ENCODE measurements around the gene BEAN1.

The BEAN1 gene

DNA sequence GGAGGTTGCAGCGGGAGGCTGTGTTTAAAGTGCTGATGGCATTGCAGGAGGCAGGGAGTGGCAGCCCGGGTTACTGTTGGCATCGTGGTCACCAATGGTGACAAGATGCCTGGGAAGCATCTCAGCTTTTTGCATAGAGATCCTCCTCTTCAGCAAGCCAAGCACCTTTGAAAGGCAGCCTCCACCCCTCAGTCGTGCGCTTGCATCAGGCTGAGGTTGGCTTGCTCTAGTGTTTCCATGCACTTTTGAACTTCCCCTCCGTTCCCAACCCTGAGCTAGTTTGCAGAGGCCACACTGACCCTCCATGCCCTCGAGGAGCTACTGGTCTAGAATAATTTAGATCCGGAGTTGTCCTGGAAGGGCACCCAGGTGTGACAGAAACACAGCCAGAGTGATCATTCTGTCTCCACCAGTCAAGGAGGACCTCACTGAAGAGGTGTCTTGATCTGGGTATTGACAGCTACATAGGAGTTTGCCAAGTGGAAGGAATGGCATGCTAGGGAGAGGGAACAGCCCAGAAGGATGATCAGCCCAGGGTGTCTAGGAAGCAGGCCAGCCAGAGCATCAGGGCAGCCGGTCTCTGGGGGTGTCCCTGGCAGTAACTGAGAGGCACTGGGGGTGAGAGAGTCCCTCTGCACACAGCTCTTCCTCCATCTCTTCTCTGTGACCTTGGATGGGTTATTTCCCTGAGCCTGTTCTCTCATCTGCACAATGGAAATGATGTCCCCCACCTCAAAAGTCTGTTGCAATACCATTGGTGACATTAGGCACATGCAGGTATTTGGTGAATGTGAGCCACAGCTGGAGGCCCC lies 7.7 kb downstream of the BEAN1 start:
- TF ChIP-seq, protein P1, sequence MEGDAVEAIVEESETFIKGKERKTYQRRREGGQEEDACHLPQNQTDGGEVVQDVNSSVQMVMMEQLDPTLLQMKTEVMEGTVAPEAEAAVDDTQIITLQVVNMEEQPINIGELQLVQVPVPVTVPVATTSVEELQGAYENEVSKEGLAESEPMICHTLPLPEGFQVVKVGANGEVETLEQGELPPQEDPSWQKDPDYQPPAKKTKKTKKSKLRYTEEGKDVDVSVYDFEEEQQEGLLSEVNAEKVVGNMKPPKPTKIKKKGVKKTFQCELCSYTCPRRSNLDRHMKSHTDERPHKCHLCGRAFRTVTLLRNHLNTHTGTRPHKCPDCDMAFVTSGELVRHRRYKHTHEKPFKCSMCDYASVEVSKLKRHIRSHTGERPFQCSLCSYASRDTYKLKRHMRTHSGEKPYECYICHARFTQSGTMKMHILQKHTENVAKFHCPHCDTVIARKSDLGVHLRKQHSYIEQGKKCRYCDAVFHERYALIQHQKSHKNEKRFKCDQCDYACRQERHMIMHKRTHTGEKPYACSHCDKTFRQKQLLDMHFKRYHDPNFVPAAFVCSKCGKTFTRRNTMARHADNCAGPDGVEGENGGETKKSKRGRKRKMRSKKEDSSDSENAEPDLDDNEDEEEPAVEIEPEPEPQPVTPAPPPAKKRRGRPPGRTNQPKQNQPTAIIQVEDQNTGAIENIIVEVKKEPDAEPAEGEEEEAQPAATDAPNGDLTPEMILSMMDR (IDR thresholded peaks at IDR 0.05; ENCODE audit: low read depth, low read length, missing control alignments) = no peak
- H3K4me3 ChIP-seq (ENCODE audit: low read depth, low read length) = no peak overlapping the region
- DNase-seq (ENCODE audit: low read depth) = no peak

DNA sequence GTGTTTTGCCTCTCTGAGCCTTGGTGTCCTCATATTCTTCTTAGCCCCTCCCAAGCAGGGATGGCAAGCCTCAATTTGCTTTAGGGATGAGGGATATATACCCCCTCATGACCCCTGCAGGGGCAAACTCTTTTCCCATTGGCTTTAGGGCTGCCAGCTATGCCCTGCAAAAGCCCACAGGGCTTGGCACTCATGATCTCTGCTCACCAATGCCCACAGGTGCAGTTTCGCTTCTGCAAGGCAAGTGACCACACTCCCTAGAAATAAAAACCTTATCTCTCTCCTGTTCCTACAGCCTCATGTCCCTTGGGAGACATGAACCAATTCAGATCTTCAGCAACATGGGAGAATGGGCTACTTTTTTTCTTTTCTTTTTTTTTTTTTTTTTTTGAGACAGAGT lies 8.8 kb downstream of the BEAN1 start:
- TF ChIP-seq, protein P1 (IDR thresholded peaks at IDR 0.05; ENCODE audit: low read depth, low read length, missing control alignments) = no peak
- DNase-seq (ENCODE audit: low read depth) = no peak
- H3K4me3 ChIP-seq (ENCODE audit: low read depth, low read length) = no peak overlapping the region

- no peak for DNase-seq (ENCODE audit: low read depth)
- H3K4me3 ChIP-seq (ENCODE audit: low read depth, low read length) = no peak overlapping the region
- TF ChIP-seq, protein P1 (IDR thresholded peaks at IDR 0.05; ENCODE audit: low read depth, low read length, missing control alignments) = no peak
These were observed 10.4 kb downstream of the BEAN1 start for GRCh38 chr16:66437391-66437945.

- DNase-seq (ENCODE audit: low read depth) = no peak
- no peak overlapping the region for H3K4me3 ChIP-seq (ENCODE audit: low read depth, low read length)
- TF ChIP-seq, protein P1 (IDR thresholded peaks at IDR 0.05; ENCODE audit: low read depth, low read length, missing control alignments) = no peak
These were observed 11.4 kb downstream of the BEAN1 start for GRCh38 chr16:66438536-66438935.

DNA sequence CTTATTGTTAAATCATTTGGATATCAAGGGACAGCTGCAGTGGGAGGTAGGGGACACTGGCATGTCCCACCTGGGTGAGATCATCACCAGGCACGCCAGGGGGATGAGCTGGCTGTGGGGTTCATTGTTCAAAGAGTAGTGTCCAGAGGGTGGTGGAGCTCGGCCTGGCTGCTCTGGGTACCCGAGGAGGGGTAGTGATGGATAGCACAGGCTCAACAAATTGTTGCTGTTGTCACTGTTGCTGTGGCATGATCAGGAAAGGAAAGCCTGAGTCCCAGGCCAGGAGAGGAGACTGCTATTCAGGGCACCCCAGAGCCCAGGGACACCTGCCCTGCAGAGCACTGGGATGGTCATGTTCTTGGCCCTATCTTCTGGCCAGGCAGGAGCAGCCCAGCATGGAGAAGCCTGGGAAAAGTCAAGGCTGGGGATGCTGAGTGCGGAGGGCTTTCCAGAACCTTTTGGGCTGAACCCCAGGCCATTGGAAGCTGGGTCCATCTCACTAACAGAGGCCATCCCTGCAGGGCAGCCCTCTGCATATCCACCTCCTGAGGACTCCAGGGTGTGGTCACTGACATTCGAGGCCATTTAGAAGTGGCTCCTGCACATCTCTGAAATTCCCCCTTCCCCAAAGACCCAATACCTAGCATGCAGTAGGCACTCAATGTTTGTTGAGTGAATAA lies 12.1 kb downstream of the BEAN1 start:
- TF ChIP-seq, protein P1 (IDR thresholded peaks at IDR 0.05; ENCODE audit: low read depth, low read length, missing control alignments) = no peak
- DNase-seq (ENCODE audit: low read depth) = no peak
- no peak overlapping the region for H3K4me3 ChIP-seq (ENCODE audit: low read depth, low read length)

GRCh38 chr16:66440271-66440802 lies 13.2 kb downstream of the BEAN1 start:
- TF ChIP-seq, protein P1 (IDR thresholded peaks at IDR 0.05; ENCODE audit: low read depth, low read length, missing control alignments) = no peak
- no peak for DNase-seq (ENCODE audit: low read depth)
- no peak overlapping the region for H3K4me3 ChIP-seq (ENCODE audit: low read depth, low read length)

Data from GM12864 (cell line).